Transverse colon (tissue), 4 donors: ENCODE results near the gene DLG2. TPM values are rescaled to one million over a fixed set of nuclear protein-coding genes. Genes with fewer than 3 reads are reported as not detected.
"Not testable (repeated sequence)": the region's sequence is repeated elsewhere in the genome, so short reads cannot be mapped to it uniquely, and the experiment has no call there.

Experiments used
- DNase-seq: peaks from one replicate; pipeline ENCODE4 v3.0.0-alpha.2; 2019
- H3K27ac ChIP-seq, 4 donors: fragments of 200-600 bp; sonication (generic); 2 replicates each; pipeline ENCODE4 v1.5.1; 2016 to 2018; ENCODE audit warnings: inconsistent platforms in 4 of 4
- H3K27me3 ChIP-seq: fragments of 200-600 bp; sonication (generic); 2 replicates; pipeline ENCODE4 v1.5.1; 2017; ENCODE audit warnings: inconsistent platforms
- H3K36me3 ChIP-seq, 4 donors: fragments of 200-600 bp; sonication (generic); 2 replicates each; pipeline ENCODE4 v1.5.1; 2017 to 2019; ENCODE audit warnings: inconsistent platforms in 4 of 4
- H3K4me1 ChIP-seq, 4 donors: fragments of 200-600 bp; sonication (generic); 2 replicates each; pipeline ENCODE4 v1.5.1; 2017 to 2020; ENCODE audit warnings: inconsistent platforms in 4 of 4
- H3K4me3 ChIP-seq, 4 donors: fragments of 200-600 bp; sonication (generic); 1 replicate in 1 of 4; 2 replicates in 3 of 4; pipeline versions ENCODE4 v1.5.1 to v1.6.1; 2017 to 2019; ENCODE audit warnings: inconsistent platforms in 4 of 4
- H3K9me3 ChIP-seq, 2 donors: fragments of 200-600 bp; sonication (generic); 2 replicates each; pipeline ENCODE4 v1.5.1; 2017 to 2019; ENCODE audit warnings: inconsistent platforms in 2 of 2
- CTCF ChIP-seq, 5 experiments: fragments of 200-600 bp in 3 of 5; fragments of 450-650 bp in 2 of 5; sonication (generic) in 3 of 5; IDR thresholded peaks; 1 replicate in 2 of 5; 2 replicates in 3 of 5; pipeline ENCODE4 v1.5.1; 2016 to 2017; ENCODE audit warnings: antibody characterized with exemption in 5 of 5, inconsistent platforms in 3 of 5, mild to moderate bottlenecking in 2 of 5, moderate library complexity in 1 of 5
- EP300 ChIP-seq: sonication (generic); formaldehyde crosslinking; IDR thresholded peaks from one replicate; pipeline ENCODE4 v1.6.1; 2017; ENCODE audit warnings: antibody characterized with exemption, low read depth
- POLR2A ChIP-seq: fragments of 450-650 bp; IDR thresholded peaks from one replicate; pipeline ENCODE4 v1.6.1; 2016; ENCODE audit warnings: antibody characterized with exemption, mild to moderate bottlenecking, moderate library complexity
- POLR2AphosphoS5 ChIP-seq, 3 donors: sonication (generic); formaldehyde crosslinking; IDR thresholded peaks; one replicate each; pipeline ENCODE4 v1.6.1; 2016; ENCODE audit warnings: antibody characterized with exemption in 3 of 3
- WGBS, 2 donors: methylation state at CpG; one replicate each; pipeline ENCODE4 v1.1.5; 2018; ENCODE audit warnings: low coverage in 1 of 2; 5-methylcytosine and 5-hydroxymethylcytosine counted together
- in situ Hi-C, 4 donors: fragments of 200-750 bp; cut with MboI; loops; one replicate each; pipeline versions ENCODE4 v1.15.0 to v1.15.1; 2017; ENCODE audit warnings: low sequenced_read_pairs in 3 of 4, low pct_ligation_motif_present in 1 of 4, low pct_unique_long_range_greater_than_20kb in 1 of 4
- intact Hi-C: fragments of 100-400 bp; cut with DNase I; formaldehyde crosslinking; loops from one replicate; pipeline ENCODE4 v1.15.1; 2023; ENCODE audit warnings: low total_unique reads
- total RNA-seq, 4 donors: library from RNA; depleted of rRNA; stranded (reverse); fragments of >200 nt; gene quantifications; one replicate each; pipeline ENCODE4 v1.1.0, GENCODE V29; 2016

Gene DLG2
- total RNA-seq, 4 donors from 2014 or later = 1.9 to 28.3 (median 3.7) TPM

GRCh38 chr11:85027346-85027745 lies 599.8 kb downstream of the DLG2 start:
- H3K27me3 ChIP-seq = no peaks in the 10 kb centered on the region
- H3K4me1 ChIP-seq = no peaks in the 10 kb centered on the region
- no peaks in the 10 kb centered on the region for H3K36me3 ChIP-seq
- in situ Hi-C loops = no loop called here
- no peak overlapping the region for H3K27ac ChIP-seq
- intact Hi-C loops = no loop called here
- 79 to 97% methylated on average over 2 to 11 of the region's 11 CpGs for WGBS, 2 donors
- no peak for TF ChIP-seq POLR2AphosphoS5 (IDR thresholded peaks at IDR 0.05)
- no peak for DNase-seq
- no peaks in the 10 kb centered on the region for H3K9me3 ChIP-seq
- no peak overlapping the region for H3K4me3 ChIP-seq

- no peak for DNase-seq
- H3K4me1 ChIP-seq = no peaks in the 10 kb centered on the region
- no peak overlapping the region for H3K4me3 ChIP-seq
- no peaks in the 10 kb centered on the region for H3K9me3 ChIP-seq
- in situ Hi-C loops = no loop called here
- no peak overlapping the region for H3K27ac ChIP-seq
- TF ChIP-seq POLR2A (no peak), POLR2AphosphoS5 (IDR thresholded peaks at IDR 0.05) (no peak), CTCF (IDR thresholded peaks at IDR 0.05) (no peak), EP300 (no peak)
- WGBS, 2 donors = 79 to 86% methylated on average over 3 to 9 of the region's 9 CpGs
- no peaks in the 10 kb centered on the region for H3K27me3 ChIP-seq
- intact Hi-C loops = no loop called here
- H3K36me3 ChIP-seq = no peaks in the 10 kb centered on the region
These were observed 606.1 kb downstream of the DLG2 start for GRCh38 chr11:85021058-85021457.

GRCh38 chr11:84993386-84993785 lies 633.8 kb downstream of the DLG2 start:
- DNase-seq = peak; percentile 11
- no peak overlapping the region for H3K4me3 ChIP-seq
- no peaks in the 10 kb centered on the region for H3K4me1 ChIP-seq
- H3K9me3 ChIP-seq = no peaks in the 10 kb centered on the region
- TF ChIP-seq EP300 (no peak), POLR2AphosphoS5 (IDR thresholded peaks at IDR 0.05) (no peak), CTCF (IDR thresholded peaks at IDR 0.05) (peak in 2 of 5 experiments; percentile 19 to 20), POLR2A (no peak)
- no peaks in the 10 kb centered on the region for H3K27me3 ChIP-seq
- in situ Hi-C loops = no loop called here
- H3K27ac ChIP-seq = no peak overlapping the region
- H3K36me3 ChIP-seq = no peaks in the 10 kb centered on the region
- intact Hi-C loops = no loop called here
- WGBS, 2 donors = 27 to 52% methylated on average over 4 of the region's 4 CpGs

- no peaks in the 10 kb centered on the region for H3K36me3 ChIP-seq
- intact Hi-C loops (no loop called here), in situ Hi-C loops (no loop called here)
- WGBS, 2 donors = 68 to 80% methylated on average over 3 of the region's 3 CpGs
- H3K27ac ChIP-seq = no peak overlapping the region
- no peaks in the 10 kb centered on the region for H3K4me1 ChIP-seq
- no peak for DNase-seq
- H3K4me3 ChIP-seq = no peak overlapping the region
- TF ChIP-seq POLR2A = no peak
- no peak for TF ChIP-seq EP300
- no peak for TF ChIP-seq CTCF (IDR thresholded peaks at IDR 0.05)
- no peak for TF ChIP-seq POLR2AphosphoS5 (IDR thresholded peaks at IDR 0.05)
- no peaks in the 10 kb centered on the region for H3K27me3 ChIP-seq
- H3K9me3 ChIP-seq = peaks cover 0 to 3% of the 10 kb centered on the region in 2 donors
These were observed 637.0 kb downstream of the DLG2 start for GRCh38 chr11:84990141-84990540.

- H3K27me3 ChIP-seq, H3K27ac ChIP-seq, H3K9me3 ChIP-seq, H3K36me3 ChIP-seq, H3K4me3 ChIP-seq, H3K4me1 ChIP-seq, DNase-seq, in situ Hi-C loops, intact Hi-C loops: not testable (repeated sequence)
- 33 to 53% methylated on average over 1 to 3 of the region's 3 CpGs for WGBS, 2 donors
These were observed 639.4 kb downstream of the DLG2 start for GRCh38 chr11:84987686-84988187.
